ENCODE results near the gene DGKZ.

DGKZ gene

DNA sequence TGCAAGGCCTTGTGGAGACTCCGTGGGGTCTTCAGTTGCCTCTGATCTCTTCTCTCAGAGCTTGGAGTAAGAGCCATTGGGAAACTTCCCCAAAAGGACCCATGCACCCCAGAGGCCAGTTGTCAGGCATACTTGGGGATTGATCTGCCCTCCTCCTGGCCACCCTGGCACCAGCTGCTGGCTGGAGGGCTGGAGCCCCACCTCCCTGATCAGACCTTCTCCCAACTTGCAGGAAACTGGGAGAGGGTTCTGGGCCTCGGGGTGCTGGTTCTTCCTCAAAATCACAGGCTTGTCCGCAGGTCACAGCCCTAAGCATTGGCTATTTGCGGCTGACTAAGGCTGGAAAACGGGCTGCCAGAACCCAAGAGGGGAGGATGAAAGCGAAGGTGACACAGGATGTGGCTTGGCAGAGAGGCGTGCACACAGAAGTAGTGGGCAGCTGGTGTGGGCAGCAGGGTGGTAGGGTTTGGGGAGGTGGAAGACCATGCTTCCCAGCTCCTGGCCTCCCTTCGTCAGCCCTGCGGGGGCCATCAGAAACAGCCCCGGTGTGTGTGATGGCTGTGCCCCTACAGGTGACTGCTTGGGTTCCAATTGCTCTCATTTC lies 1.3 kb upstream of the DGKZ start:
- DNase-seq, result no peak

DNA sequence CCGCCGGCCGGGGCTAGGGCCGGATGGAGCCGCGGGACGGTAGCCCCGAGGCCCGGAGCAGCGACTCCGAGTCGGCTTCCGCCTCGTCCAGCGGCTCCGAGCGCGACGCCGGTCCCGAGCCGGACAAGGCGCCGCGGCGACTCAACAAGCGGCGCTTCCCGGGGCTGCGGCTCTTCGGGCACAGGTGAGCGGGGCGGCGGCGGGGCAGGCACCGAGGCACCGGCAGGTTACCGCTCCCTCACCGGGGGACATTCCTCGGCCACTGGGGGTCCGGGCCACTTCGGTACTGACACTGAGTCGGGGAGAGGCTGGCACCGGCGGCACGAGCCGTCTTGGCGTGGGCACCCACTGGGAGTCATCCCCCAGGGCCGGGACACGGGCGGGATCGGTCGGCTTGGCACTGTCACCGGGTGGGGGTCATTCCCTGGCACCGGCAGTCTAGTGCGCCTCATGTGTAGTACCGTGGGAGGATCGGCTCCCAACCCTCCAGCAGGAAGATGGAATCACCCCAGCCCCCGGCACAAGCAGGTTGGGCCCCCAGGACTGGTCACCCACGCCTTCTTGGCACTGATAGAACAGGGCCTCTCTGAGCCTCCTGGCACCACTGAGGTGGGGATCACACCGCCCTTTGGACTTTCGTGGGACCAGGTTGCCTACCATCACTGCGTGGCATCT lies 511 bp downstream of the DGKZ start:
- no peak for DNase-seq

DNA sequence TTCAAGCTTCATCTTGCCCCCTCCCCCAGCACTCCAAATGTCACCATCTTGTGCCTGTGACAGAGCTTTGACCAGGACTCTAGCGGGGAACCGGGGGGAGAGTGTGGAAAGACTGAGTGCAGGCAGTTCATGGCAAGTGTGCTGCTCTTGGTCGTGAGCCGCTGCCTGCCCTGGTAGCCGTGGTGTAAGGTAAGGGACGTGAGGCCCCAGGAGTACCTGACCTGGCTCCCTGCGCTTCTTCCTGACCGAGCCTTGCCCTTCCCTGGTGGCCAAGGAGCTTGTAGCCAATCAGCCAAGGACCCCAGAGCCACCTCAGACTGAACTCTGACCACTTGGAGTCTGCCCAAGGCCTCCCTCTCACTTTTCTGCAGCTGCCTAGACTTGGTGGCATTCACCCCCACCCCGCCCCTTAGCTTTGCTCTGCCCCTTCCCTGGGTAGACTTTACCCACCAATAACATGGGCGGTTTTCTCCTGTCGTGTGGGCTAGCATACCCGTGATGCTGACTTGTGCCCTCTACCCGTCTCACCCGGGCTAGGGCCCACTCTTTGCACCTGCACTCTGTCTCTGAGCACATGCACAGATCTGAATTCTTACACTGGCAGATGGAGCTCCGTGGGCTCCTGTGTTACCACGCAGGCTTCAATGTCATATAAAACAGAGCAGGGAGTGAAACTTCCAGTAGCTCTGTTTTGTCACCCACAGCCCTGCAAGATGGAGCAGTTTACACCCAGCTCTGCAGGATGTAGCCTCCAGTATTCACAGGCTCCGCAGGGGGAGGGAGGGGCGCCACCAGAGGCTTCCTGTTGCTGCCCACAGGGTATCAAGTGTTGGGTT lies 1.5 kb downstream of the DGKZ start:
- no peak for DNase-seq

DNA sequence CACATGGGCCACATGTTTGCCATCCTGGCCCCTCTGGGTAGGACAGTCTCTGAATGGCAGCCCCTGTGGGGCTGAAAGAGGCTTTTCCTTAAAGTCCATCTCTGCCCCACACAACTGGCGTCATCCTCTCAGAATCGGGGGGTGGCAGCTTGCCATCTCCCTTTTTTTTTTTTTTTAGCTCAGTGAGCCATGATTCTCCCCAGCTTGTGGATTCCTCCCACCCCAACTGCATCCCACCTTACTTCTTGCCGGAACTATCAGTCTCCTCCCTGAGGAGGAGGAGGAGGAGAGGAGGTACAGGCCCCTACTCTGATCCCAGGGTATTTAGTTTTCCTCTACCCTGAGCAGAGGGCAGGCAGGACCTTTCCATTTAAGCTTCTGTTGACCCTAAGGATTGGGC lies 3.4 kb downstream of the DGKZ start:
- DNase-seq, result no peak

DNA sequence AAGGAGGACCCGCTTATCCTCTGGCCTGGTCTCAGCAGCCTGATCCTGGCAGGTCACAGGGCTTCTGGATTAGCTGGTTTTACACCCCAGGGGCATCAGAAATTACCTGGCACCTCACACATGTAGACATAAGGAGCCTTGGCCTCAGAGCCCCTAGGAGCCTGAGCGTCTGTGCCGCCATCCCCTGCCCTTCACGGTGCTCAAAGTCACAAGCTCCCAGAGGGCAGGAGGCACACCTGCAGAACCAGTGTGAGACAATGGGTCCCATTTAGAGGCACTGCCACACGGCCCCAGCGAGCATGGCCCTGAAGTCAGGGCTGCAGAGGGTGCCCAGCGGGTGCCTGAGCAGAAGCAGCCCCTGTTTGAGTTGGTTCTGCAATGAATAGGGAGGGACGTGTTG lies 3.9 kb downstream of the DGKZ start:
- no peak for DNase-seq

DNA sequence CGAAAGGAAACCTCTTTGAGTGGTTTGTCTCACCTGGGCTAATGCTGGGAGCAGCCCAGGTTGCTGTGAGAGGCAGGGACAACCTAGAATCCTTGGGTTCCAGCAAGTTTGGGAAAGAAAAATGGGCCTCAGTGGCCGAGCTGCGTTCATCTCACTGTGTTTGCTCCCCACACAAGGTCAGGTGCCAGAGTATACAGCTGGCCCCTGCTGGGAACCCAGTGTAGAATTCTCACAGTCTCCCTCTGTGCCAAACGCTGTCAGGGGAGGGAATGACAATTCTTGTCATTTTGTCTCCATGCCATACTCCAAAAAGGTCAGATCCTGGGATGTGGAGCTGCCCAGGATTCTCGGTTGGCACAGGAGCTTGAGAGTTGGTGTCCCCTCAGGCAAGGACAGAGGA lies 4.3 kb downstream of the DGKZ start:
- no peak for DNase-seq

DNA sequence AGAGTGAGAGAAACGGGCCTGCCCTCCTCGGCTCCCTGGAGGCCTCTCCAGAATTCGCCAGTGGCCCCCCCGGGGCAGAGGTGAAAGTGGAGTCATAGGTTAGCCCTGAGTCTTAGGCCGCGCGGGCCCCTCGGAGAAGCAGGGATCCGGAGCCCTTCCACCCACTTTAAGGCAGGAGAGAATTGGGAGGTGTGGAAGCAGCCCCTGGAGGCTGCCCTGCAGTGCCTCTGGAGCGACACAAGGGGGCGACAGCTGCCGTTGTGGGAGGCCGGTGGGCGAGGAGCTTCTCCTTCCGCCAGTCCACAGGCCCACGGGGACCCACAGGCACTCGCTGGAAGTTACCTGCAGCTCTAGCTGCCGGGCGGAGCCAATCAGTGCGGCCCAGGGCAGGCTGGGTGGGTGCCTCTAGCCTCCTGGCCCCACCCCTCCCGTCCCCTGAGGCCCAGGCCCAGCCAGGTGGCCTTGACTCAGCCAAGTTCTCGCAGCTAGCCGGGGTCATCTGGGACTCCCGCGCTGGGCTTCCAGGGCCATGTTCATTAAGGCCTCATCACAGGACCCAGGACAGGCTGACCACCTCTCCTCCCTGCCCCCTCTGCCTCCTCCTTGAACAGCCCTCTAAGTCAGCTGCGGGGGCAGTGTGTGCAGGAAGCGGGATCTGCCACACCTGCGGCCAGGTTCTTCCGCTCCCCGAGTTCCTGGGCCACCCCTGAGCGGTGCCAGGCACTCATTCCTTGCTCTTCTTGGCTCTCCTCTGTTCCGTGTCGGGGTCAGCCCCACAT lies 5.0 kb downstream of the DGKZ start:
- no peak for DNase-seq

DNA sequence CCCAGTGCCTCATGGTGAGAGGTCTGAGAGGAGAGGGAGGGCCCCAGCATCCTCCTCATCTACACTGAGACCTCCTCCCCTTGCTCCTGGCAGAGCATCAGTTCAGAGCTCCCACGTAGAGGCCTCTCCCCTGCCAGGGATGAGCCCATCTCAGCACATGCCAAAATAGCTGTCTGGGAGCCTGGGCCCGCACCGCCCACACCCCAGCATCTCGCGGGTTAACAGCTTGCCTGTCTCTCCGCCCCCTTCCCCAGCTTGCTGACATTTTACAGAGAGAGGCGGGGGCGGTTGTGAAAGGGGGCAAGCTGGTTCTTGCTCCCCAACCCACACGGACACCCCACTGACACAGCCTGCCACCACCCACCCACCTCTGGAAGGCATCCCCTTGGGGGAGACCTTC lies 6.4 kb downstream of the DGKZ start:
- no peak for DNase-seq

DNA sequence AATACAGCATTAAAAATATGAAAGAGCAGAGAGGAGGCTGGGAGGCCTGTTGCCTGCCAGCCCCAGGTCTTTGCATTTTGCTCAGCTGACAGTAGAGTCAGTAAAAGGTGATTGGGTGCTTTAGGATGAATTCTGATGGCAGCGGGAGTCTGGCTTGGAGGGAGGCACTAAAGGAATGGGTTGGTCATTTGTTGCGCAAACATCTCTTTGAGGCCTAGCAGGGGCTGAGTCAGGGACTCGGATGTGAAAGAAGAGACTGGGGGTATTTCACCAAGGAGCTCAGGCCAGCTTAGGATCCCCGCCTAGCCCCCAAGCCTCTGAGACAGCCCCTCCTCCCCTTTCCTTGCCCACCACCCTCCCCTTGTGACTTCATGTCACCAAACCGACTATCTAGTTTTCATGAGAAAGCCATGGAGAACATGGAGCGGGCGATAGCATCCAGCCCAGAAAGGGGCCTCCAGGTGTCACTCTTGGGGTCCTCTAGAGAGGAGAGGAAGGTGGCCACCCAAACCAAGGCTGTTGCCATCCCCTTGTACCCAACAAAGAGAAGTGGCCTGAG lies 9.7 kb downstream of the DGKZ start:
- DNase-seq, result no peak

DNA sequence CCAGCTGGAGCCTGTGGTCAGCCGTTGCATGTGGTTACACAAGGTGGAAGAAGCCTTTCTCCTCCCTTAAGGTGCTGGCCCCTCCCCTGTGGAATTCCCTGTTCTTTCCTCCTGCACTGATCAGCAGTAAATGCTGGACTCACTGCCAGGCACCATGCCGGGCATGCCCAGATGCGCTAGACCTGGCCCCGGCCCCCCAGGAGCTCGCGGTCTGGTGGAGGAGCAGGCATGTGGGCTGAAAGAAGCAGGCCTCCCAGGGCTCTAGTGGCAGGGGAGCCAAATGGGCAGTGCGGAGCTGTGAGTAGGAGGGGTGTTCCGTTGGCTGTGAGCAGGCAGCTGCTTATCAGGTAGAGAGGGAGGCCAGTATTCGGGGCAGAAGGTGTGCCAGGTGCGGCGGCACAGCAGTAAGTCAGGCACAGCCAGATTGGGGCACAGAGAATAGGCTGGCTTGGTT lies 10.2 kb downstream of the DGKZ start:
- no peak for DNase-seq

DNA sequence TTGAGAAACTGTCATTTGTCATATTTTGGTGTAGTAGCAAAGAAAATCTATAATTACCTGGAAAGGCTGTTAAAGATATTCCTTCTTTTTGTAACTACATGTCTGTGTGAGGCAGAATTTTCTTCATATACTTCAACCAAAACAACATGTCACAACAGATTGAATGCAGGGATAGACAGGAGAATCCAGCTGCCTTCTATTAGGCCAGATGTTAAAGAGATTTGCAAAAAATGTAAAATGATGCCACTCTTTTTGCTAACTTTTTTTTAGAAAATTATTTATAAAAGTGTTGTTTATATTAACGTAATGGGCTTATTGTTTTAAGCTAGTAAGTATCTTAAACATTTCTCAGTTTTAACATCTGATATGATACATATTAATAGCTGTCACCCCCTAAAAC lies 12.7 kb downstream of the DGKZ start:
- DNase-seq, result no peak

DNA sequence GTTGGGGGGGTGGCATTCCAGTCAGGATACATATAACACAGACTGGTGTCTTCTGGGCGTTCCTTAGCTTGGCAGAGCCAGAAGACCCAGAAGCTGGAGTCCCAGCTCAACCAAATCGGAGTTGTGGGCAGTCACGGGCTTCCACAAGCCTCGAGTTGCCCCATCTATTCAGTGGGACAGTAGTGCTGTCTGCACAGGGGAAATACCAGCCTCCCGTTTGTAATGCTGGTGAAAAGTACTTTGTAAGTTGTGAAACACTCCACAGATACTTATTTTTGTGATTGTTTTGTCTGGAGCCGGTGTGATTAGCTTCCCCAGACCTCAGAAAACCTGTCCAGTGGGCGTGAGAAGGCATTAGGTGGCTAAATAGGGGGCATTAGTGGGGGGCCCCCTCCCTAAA lies 13.6 kb downstream of the DGKZ start:
- DNase-seq, result no peak

DNA sequence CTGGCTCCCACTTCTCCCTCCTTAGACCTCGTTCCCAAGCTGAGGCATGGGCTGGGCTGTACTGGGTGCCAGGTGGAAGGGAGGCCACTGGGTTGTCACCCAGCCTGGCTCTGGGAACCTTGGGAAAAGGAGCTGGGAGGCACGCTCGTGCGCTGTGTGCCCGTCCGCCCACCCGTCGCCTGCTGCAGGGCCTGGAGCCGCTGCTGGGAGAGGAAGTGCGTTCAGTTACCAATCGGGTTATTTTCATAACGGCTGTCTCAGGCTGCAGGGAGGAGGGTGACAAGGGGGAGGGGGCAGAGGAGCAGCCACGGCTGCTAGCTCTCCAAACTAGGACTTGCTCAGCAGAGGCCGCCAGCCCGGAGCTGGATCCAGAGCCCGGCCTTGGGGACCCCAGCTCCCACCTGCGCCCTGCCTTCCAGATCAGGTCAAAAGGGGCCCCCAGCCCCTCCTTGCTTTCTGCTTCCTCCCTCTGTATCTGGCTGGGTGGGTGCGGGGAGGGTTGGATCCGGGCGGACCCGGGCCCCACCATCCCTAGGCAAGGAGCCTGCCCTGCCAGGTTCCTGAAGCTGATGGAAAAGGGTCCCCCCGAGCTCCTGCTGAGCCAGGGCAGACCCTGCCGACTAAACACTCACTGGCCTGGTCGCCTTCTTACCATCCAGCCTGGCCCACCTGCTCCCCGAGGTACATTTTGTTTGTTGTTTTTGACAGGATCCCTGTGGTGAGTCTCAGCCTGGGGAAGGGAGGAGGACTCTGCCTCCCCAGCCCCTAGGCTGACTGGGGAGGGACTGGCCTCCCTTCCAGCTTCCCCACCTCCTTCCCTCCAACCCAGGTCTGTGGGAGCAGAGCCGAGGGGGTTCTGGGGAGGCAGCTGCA lies 14.3 kb downstream of the DGKZ start:
- DNase-seq, result peak; percentile 49

DNA sequence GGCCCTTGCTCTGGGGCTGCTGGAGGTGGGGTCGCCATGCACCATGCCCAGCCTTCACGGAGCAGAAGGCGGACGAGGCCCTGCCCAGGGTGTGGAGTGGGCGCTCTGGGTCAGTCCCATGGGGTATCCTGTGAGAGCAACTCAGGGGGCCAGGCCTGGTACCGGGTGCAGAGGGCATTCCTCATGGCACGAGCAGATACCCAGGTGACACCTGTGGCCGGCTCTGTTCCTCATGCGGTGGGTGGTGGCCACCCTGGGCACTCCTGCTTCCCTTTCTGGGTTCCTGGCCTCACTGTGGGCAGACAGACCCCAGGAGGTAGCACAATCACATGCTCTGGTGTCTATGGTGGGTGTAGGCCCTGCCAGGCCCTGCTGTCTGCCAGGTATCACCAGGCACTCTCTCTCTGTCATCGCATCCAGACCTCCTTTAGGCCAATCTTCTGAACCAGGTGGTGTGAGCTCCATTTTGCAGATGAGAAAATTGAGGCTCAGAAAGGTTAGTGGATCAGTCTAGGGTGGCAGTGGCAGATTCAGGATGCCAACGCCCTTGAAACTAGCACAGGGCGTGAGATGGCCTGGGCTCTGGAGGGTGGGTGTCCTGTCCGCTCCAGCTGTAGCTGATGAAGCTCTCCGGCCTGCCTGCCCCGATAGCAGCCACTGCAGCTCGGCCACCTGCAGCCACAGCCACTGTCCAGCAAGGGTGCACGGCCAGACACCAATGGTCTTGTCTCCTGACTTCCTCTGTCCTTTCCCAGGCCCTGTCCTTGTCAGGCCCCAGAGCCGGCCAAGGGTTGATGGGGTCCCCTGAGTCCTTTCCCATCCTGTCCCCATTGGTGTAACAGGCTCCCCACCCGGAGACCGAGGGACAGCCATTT lies 15.1 kb downstream of the DGKZ start:
- DNase-seq, result no peak

DNA sequence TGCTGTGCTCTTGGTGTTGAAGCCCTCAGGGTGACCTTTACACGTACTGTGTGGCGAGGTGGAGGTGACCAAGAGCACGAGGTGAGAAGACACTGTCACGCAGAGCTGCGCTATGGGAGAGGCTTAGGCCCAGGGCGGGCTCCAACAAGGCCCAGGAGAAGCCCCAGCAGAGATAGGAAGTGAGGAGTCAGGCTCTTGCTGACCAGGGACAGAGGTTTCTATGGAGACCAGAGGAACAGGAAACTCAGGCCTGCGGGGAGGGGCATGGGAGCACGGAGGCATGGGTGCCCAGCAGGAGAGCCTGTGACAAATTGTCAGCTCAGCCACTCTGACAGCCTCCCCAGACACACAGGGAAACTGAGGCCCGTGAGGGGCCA lies 15.8 kb downstream of the DGKZ start:
- DNase-seq, result no peak

DNA sequence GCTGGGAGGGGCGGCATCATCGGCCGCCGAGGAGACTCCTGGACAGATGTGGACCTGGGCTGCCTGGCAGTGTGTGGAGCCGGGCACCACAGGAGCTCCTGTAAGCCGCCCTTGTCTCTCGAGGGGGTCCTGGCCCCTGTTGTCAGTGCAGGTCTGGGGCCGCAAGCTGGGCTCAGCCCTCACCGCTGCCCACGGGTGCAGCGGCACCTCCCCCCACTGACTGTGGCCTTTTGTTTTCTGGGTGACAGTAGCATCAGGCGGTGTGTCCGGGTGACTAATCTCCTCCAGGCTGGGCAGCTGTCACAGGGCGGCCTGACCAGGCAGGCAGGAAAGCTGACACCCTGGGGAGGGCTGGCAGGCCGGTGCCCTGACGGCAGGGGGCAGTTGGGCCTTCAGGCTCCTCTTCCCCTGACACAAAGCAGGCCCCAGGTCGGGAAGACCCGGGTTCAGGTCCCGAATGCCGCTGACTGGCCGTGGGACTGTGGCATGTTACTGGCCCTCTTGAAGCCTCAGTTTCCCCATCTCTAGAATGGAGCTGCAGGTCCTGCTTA lies 16.3 kb downstream of the DGKZ start:
- no peak for DNase-seq

DNA sequence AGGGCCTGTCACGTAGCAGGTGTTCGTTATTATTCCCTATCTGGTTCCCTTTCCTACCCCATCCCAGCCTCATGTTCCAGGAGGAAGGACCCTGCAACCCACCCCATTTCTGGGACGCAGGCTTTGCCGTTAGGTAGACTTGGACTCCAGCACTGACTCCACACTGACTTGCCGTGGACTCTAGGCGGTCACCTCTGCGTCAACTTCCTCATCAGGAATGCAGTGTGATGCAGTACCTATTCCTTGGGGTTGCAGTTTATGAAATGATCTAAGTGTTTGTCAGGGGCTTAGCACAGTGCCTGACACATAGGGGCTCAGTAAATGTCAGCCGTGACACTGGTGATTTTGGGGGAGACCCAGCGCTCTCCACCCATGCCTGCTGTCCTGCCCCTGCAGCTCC lies 16.8 kb downstream of the DGKZ start:
- no peak for DNase-seq

DNA sequence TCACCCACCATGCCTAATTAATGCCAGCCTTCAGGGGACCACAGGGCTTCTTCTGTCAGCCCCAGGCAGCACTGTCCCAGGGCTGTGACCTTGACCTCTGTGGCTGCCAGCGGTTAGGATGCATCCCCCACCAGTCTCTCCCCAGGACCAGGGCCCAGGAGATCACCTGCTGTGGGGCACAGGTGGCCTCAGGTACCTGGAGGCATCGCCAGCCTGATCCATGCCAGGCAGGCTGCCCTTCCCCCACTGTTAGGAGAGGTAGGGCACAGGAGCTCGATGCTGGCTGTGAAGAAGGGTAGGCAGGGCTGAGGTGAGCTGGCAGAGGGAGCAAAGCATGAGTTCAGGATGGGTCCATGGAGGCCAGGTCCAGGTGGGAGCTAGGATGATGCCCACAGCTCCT lies 17.5 kb downstream of the DGKZ start:
- DNase-seq, result no peak

DNA sequence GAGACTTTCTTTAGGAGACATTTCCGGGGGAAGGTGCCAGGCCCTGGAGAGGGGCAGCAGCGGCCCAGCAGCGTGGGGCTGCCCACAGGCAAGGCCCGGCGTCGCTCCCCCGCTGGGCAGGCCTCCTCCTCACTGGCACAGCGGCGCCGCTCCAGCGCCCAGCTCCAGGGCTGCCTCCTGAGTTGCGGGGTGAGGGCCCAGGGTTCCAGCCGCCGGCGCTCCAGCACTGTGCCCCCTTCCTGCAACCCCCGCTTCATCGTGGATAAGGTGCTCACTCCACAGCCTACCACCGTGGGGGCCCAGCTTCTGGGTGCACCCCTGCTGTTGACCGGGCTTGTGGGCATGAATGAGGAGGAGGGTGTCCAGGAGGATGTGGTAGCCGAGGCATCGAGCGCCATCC lies 19.0 kb downstream of the DGKZ start:
- DNase-seq, result no peak

DNA sequence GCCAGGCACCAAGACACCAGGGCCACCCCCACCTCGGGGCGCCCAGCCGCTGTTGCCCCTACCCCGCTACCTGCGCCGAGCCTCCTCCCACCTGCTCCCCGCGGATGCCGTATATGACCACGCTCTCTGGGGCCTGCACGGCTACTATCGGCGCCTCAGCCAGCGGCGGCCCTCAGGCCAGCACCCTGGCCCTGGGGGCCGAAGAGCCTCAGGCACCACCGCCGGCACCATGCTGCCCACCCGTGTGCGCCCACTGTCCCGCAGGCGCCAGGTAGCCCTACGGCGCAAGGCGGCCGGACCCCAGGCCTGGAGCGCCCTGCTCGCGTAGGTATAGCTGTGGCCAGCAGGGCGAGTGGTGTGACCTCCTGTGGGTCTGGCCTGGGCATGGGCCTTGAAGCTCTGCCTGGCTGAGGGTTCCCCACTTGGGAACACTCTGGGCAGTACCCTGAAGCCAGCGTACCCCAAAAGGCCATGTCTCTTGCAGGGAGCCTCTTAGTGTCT lies 19.4 kb downstream of the DGKZ start:
- DNase-seq, result no peak
